Measurements from ENCODE around the gene KDM5B.
"Not testable (repeated sequence)": the region's sequence is repeated elsewhere in the genome, so short reads cannot be mapped to it uniquely, and the experiment has no call there.

Gene KDM5B

GRCh38 chr1:202812176-202813026 is 4.2 kb upstream of the KDM5B start:
- no peak for DNase-seq

- peak in 1 of 4 experiments; percentile 16 for DNase-seq
Observed at GRCh38 chr1:202811296-202812175, 3.3 kb upstream of the KDM5B start.

- DNase-seq, result peak; percentile 62 to 76 (median 68)
Observed at GRCh38 chr1:202810615-202811295, 2.5 kb upstream of the KDM5B start, which contains the start of gene PCAT6. TSS of gene PCAT6 (plus strand) at chr1:202810954.

GRCh38 chr1:202810193-202810614 is 2.0 kb upstream of the KDM5B start:
- no peak for DNase-seq

- no peak for DNase-seq
Observed at GRCh38 chr1:202809597-202810159, 1.5 kb upstream of the KDM5B start.

GRCh38 chr1:202807451-202807925 is 733 bp downstream of the KDM5B start:
- DNase-seq, result peak; percentile 13 to 28 (median 25)

- DNase-seq, result peak in 1 of 4 experiments; percentile 10
Observed at GRCh38 chr1:202806845-202807450, 1.3 kb downstream of the KDM5B start.

- no peak for DNase-seq
Observed at GRCh38 chr1:202805886-202806844, 2.1 kb downstream of the KDM5B start.

GRCh38 chr1:202804126-202804525 is 4.1 kb downstream of the KDM5B start:
- no peak for DNase-seq

GRCh38 chr1:202802998-202803932 is 5.0 kb downstream of the KDM5B start:
- DNase-seq, result no peak

- no peak for DNase-seq
Observed at GRCh38 chr1:202802034-202802433, 6.2 kb downstream of the KDM5B start.

- no peak for DNase-seq
Observed at GRCh38 chr1:202801175-202801574, 7.0 kb downstream of the KDM5B start.

GRCh38 chr1:202800742-202801141 is 7.5 kb downstream of the KDM5B start:
- DNase-seq, result no peak

- no peak for DNase-seq
Observed at GRCh38 chr1:202798792-202799331, 9.4 kb downstream of the KDM5B start.

- no peak for DNase-seq
Observed at GRCh38 chr1:202798260-202798659, 10.0 kb downstream of the KDM5B start.

- no peak for DNase-seq
Observed at GRCh38 chr1:202796670-202797069, 11.6 kb downstream of the KDM5B start.

GRCh38 chr1:202794931-202795330 is 13.3 kb downstream of the KDM5B start:
- DNase-seq, result not testable (repeated sequence)

GRCh38 chr1:202794051-202794740 is 14.0 kb downstream of the KDM5B start:
- DNase-seq, result no peak
